Smooth muscle cell (in vitro differentiated cells): Measurements from ENCODE around the gene TGFBR2. TPM values are rescaled to one million over a fixed set of nuclear protein-coding genes. Genes with fewer than 3 reads are reported as not detected.

Experiments used
- DNase-seq: peaks from one replicate; lab custom pipeline; 2025; ENCODE audit not compliant: unreplicated experiment; lab: John Stamatoyannopoulos, UW
- H2AFZ ChIP-seq: fragments of 200-600 bp; sonication (generic); 2 replicates; pipeline ENCODE4 v1.6.0; 2016; ENCODE audit warnings: antibody characterized with exemption, low read depth, mild to moderate bottlenecking
- H3F3A ChIP-seq: fragments of 200-600 bp; sonication (generic); 2 replicates; pipeline ENCODE4 v1.6.0; 2017; ENCODE audit warnings: antibody characterized with exemption, low read depth
- H3K27ac ChIP-seq: fragments of 200-600 bp; sonication (generic); 2 replicates; pipeline ENCODE4 v1.5.1; 2016; ENCODE audit warnings: low read depth, mild to moderate bottlenecking
- H3K27me3 ChIP-seq: fragments of 200-600 bp; sonication (generic); 2 replicates; pipeline ENCODE4 v1.6.1; 2016; ENCODE audit warnings: low read depth, mild to moderate bottlenecking
- H3K36me3 ChIP-seq: fragments of 200-600 bp; sonication (generic); 2 replicates; pipeline ENCODE4 v1.5.1; 2016; ENCODE audit warnings: low read depth
- H3K4me1 ChIP-seq: fragments of 200-600 bp; sonication (generic); 2 replicates; pipeline ENCODE4 v1.5.1; 2016; ENCODE audit warnings: low read depth
- H3K4me2 ChIP-seq: fragments of 200-600 bp; sonication (generic); 2 replicates; pipeline ENCODE4 v1.6.0; 2016; ENCODE audit warnings: mild to moderate bottlenecking
- H3K4me3 ChIP-seq: fragments of 200-600 bp; sonication (generic); 2 replicates; pipeline ENCODE4 v1.5.1; 2016; ENCODE audit warnings: mild to moderate bottlenecking
- H3K79me2 ChIP-seq: fragments of 200-600 bp; sonication (generic); 2 replicates; pipeline ENCODE4 v1.6.0; 2016; ENCODE audit warnings: low read depth, mild to moderate bottlenecking
- H3K9ac ChIP-seq: fragments of 200-600 bp; sonication (generic); 2 replicates; pipeline ENCODE4 v1.6.0; 2016; ENCODE audit warnings: low read depth
- H3K9me3 ChIP-seq: fragments of 200-600 bp; sonication (generic); replicated peaks from 2 replicates; pipeline ENCODE4 v1.5.1; 2016; ENCODE audit warnings: low read depth
- H4K20me1 ChIP-seq: fragments of 200-600 bp; sonication (generic); 2 replicates; pipeline ENCODE4 v1.6.0; 2016; ENCODE audit warnings: low read depth
- CTCF ChIP-seq: fragments of 200-600 bp; sonication (generic); IDR thresholded peaks from 2 replicates; pipeline ENCODE4 v1.5.1; 2017; ENCODE audit warnings: borderline replicate concordance, mild to moderate bottlenecking, antibody characterized with exemption; ENCODE audit not compliant: insufficient read depth, poor library complexity, severe bottlenecking
- whole genome bisulfite sequencing: methylation state at CpG from one replicate; pipeline ENCODE4 v1.1.7; 2016; ENCODE audit warnings: low lambda C conversion rate; 5-methylcytosine and 5-hydroxymethylcytosine counted together
- polyA plus RNA-seq: library from polyadenylated mRNA; unstranded; fragments of >200 nt; fragmentation: Nextera tagmentation; extraction: Ambion mirVana; gene quantifications from 2 replicates; pipeline ENCODE4 v1.2.1, GENCODE V29; 2016
- total RNA-seq: library from RNA; depleted of rRNA; stranded (reverse); fragments of >200 nt; gene quantifications from 2 replicates; pipeline ENCODE4 v1.2.3, GENCODE V29; 2014

The TGFBR2 gene
- total and polyA plus RNA-seq, 2 experiments from 2014 or later = 39.6 to 53.7 TPM

GRCh38 chr3:30634761-30635735, 28.6 kb downstream of the TGFBR2 start:
- no peak for TF ChIP-seq CTCF
- H3K4me2 ChIP-seq = no peak overlapping the region
- H3K27me3 ChIP-seq = no peaks in the 10 kb centered on the region
- no peak overlapping the region for H3K27ac ChIP-seq
- no peaks in the 10 kb centered on the region for H3K9me3 ChIP-seq
- H3K79me2 ChIP-seq = peaks cover 77% of the 10 kb centered on the region
- H3K9ac ChIP-seq = no peak overlapping the region
- no peak overlapping the region for H3K4me3 ChIP-seq
- 87% methylated on average over 3 of the region's 3 CpGs for WGBS
- DNase-seq = no peak
- H3K36me3 ChIP-seq = no peaks in the 10 kb centered on the region
- no peak overlapping the region for H2AFZ ChIP-seq
- H4K20me1 ChIP-seq = peaks cover 9% of the 10 kb centered on the region
- peaks cover 10% of the 10 kb centered on the region for H3F3A ChIP-seq
- peaks cover 16% of the 10 kb centered on the region for H3K4me1 ChIP-seq

GRCh38 chr3:30637310-30638219, 31.2 kb downstream of the TGFBR2 start:
- peaks cover 4% of the 10 kb centered on the region for H3F3A ChIP-seq
- H4K20me1 ChIP-seq = peaks cover 19% of the 10 kb centered on the region
- H3K9me3 ChIP-seq = no peaks in the 10 kb centered on the region
- no peaks in the 10 kb centered on the region for H3K27me3 ChIP-seq
- no peak overlapping the region for H3K4me3 ChIP-seq
- H3K36me3 ChIP-seq = no peaks in the 10 kb centered on the region
- H3K4me2 ChIP-seq = no peak overlapping the region
- no peak overlapping the region for H3K9ac ChIP-seq
- no peak for DNase-seq
- H3K27ac ChIP-seq = no peak overlapping the region
- H2AFZ ChIP-seq = no peak overlapping the region
- 96% methylated on average over 10 of the region's 10 CpGs for WGBS
- H3K4me1 ChIP-seq = peaks cover 11% of the 10 kb centered on the region
- no peak for TF ChIP-seq CTCF
- peaks cover 84% of the 10 kb centered on the region for H3K79me2 ChIP-seq

GRCh38 chr3:30638685-30639412, 32.4 kb downstream of the TGFBR2 start:
- Histone ChIP-seq H3K27ac (no peak overlapping the region), H3F3A (no peaks in the 10 kb centered on the region), H3K4me3 (no peak overlapping the region), H3K27me3 (no peaks in the 10 kb centered on the region), H4K20me1 (peaks cover 19% of the 10 kb centered on the region), H3K4me2 (no peak overlapping the region), H3K9ac (no peak overlapping the region), H2AFZ (no peak overlapping the region), H3K4me1 (peaks cover 7% of the 10 kb centered on the region), H3K36me3 (no peaks in the 10 kb centered on the region), H3K9me3 (no peaks in the 10 kb centered on the region), H3K79me2 (peaks cover 82% of the 10 kb centered on the region)
- DNase-seq = no peak
- no peak for TF ChIP-seq CTCF
- 67% methylated on average over 4 of the region's 4 CpGs for WGBS
